Fibroblast of lung (primary cell): ENCODE measurements around the gene CFAP77. TPM values are rescaled to one million over a fixed set of nuclear protein-coding genes. Genes with fewer than 3 reads are reported as not detected.

Experiments
- DNase-seq, 2 donors: peaks; one replicate each; pipeline versions ENCODE4 v3.0.0 to v3.0.0-alpha.2; 2010; ENCODE audit warnings: low read depth in 2 of 2
- H2AFZ ChIP-seq: 2 replicates; pipeline ENCODE4 v1.5.1; 2012; ENCODE audit warnings: low read length, control low read depth, inconsistent platforms
- H3K27ac ChIP-seq: 2 replicates; pipeline ENCODE4 v1.5.1; 2011; ENCODE audit warnings: low read length, control low read depth; ENCODE audit not compliant: insufficient read depth
- H3K27me3 ChIP-seq: 2 replicates; pipeline ENCODE4 v1.5.1; 2011; ENCODE audit warnings: mild to moderate bottlenecking, low read length; ENCODE audit not compliant: control insufficient read depth, insufficient read depth
- H3K36me3 ChIP-seq: 2 replicates; pipeline ENCODE4 v1.5.1; 2011; ENCODE audit warnings: low read length; ENCODE audit not compliant: control insufficient read depth, insufficient read depth
- H3K4me1 ChIP-seq: 2 replicates; pipeline ENCODE4 v1.5.1; 2011; ENCODE audit warnings: low read length; ENCODE audit not compliant: control insufficient read depth, insufficient read depth; ENCODE audit errors: extremely low read depth
- H3K4me2 ChIP-seq: 2 replicates; pipeline ENCODE4 v1.5.1; 2011; ENCODE audit warnings: low read length, control low read depth; ENCODE audit not compliant: insufficient read depth; ENCODE audit errors: extremely low read depth
- H3K4me3 ChIP-seq, 4 experiments: fragments of 200-600 bp in 1 of 4; sonication (generic) in 1 of 4; replicated peaks in 1 of 4; 2 replicates each; pipeline ENCODE4 v1.5.1; 2011 to 2016; ENCODE audit warnings: low read length in 4 of 4, low read depth in 3 of 4, mild to moderate bottlenecking in 3 of 4, control low read depth in 2 of 4, inconsistent platforms in 1 of 4, mixed read lengths in 1 of 4; ENCODE audit not compliant: insufficient read depth in 1 of 4; ENCODE audit errors: control extremely low read depth in 1 of 4
- H3K79me2 ChIP-seq: 2 replicates; pipeline ENCODE4 v1.5.1; 2012; ENCODE audit warnings: mild to moderate bottlenecking, low read length, inconsistent platforms; ENCODE audit not compliant: control insufficient read depth, insufficient read depth
- H3K9ac ChIP-seq: 2 replicates; pipeline ENCODE4 v1.5.1; 2011; ENCODE audit warnings: mild to moderate bottlenecking, low read length, control low read depth; ENCODE audit not compliant: insufficient read depth
- H3K9me3 ChIP-seq: 2 replicates; pipeline ENCODE4 v1.5.1; 2012; ENCODE audit warnings: low read depth, low read length; ENCODE audit not compliant: control insufficient read depth, insufficient read depth
- H4K20me1 ChIP-seq: 2 replicates; pipeline ENCODE4 v1.5.1; 2011; ENCODE audit warnings: low read length; ENCODE audit not compliant: control insufficient read depth, insufficient read depth; ENCODE audit errors: extremely low read depth
- EZH2 ChIP-seq: IDR thresholded peaks from 2 replicates; pipeline ENCODE4 v1.5.1; 2012; ENCODE audit warnings: low read length, control low read depth, mild to moderate bottlenecking; ENCODE audit errors: missing control alignments
- polyA plus RNA-seq, 2 donors: library from polyadenylated mRNA; depleted of rRNA in 1 of 2; stranded (reverse) in 1 of 2; unstranded in 1 of 2; fragments of >200 nt; gene quantifications; 2 replicates each; pipeline ENCODE4 v1.2.1, GENCODE V29; 2011 to 2012; ENCODE audit warnings: missing spikeins in 1 of 2
- total RNA-seq: library from RNA; depleted of rRNA; stranded (reverse); fragments of >200 nt; gene quantifications from 2 replicates; pipeline ENCODE4 v1.2.1, GENCODE V29; 2014
- TF ChIP-seq, protein P1 (sequence below), 2 donors: IDR thresholded peaks in 1 of 2; conservative IDR thresholded peaks in 1 of 2; 1 replicate in 1 of 2; 2 replicates in 1 of 2; pipeline ENCODE4 v1.5.1; 2011 to 2012; ENCODE audit warnings: low read length in 2 of 2, control low read depth in 1 of 2, inconsistent platforms in 1 of 2, low read depth in 1 of 2, mild to moderate bottlenecking in 1 of 2

Gene CFAP77
- total and polyA plus RNA-seq, 2 donors (not counting 1 experiment from before 2014, with no cell fraction given) = not detected

DNA sequence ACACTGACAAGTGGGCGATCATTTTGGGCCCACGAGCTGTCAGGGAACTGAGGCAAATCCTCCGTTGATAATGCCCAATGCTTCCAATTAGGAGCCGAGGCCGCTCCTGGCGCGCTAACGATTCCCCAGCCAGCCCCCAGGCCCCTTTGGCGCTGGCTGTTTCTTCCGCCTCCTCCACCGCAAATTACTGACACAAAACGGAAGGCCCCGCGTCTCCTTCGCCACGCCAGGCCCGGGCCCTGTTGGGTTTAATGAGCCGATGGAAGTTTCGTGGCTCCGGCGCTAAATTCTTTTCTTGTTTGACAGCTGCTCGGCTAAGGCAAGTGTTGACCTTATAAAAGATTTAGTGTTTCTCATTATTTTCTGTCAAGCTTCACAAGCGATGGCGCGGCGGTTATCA lies 146.7 kb downstream of the CFAP77 start:
- H3K79me2 ChIP-seq = no peaks in the 10 kb centered on the region
- DNase-seq = no peak
- H2AFZ ChIP-seq = no peak overlapping the region
- no peaks in the 10 kb centered on the region for H3K9me3 ChIP-seq
- H3K4me2 ChIP-seq = no peak overlapping the region
- H3K36me3 ChIP-seq = no peaks in the 10 kb centered on the region
- H3K9ac ChIP-seq = no peak overlapping the region
- H4K20me1 ChIP-seq = no peaks in the 10 kb centered on the region
- no peak for TF ChIP-seq EZH2
- TF ChIP-seq, protein P1, sequence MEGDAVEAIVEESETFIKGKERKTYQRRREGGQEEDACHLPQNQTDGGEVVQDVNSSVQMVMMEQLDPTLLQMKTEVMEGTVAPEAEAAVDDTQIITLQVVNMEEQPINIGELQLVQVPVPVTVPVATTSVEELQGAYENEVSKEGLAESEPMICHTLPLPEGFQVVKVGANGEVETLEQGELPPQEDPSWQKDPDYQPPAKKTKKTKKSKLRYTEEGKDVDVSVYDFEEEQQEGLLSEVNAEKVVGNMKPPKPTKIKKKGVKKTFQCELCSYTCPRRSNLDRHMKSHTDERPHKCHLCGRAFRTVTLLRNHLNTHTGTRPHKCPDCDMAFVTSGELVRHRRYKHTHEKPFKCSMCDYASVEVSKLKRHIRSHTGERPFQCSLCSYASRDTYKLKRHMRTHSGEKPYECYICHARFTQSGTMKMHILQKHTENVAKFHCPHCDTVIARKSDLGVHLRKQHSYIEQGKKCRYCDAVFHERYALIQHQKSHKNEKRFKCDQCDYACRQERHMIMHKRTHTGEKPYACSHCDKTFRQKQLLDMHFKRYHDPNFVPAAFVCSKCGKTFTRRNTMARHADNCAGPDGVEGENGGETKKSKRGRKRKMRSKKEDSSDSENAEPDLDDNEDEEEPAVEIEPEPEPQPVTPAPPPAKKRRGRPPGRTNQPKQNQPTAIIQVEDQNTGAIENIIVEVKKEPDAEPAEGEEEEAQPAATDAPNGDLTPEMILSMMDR (conservative IDR thresholded peaks at IDR 0.05 in 1 of 2, IDR thresholded peaks at IDR 0.05 in 1 of 2; ENCODE audit: low read depth in 1 of 2, low read length in 2 of 2) = no peak
- H3K27me3 ChIP-seq = peaks cover 7% of the 10 kb centered on the region
- H3K4me3 ChIP-seq = no peak overlapping the region
- no peak overlapping the region for H3K27ac ChIP-seq
- no peaks in the 10 kb centered on the region for H3K4me1 ChIP-seq

DNA sequence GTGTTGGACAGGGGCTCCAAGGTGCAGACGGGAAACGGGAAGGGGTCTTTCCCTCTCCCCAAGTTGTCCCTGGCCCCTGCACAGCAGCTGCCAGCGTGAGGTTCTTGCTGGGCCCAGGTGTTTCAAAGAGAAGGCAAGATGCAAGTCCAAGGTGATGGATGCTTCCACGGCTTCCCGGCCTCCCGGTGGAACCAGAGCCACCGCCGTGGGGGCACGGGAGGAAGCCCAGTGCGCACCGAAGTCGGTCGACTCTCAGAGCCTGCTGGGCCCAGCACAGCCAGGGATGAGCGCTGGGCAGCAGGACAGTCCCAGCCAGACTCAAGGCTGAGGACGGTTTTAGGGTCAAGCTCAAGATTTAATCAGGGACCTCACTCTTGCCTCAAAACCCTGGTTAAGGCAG lies 147.1 kb downstream of the CFAP77 start:
- Histone ChIP-seq H3K4me2 (no peak overlapping the region), H3K27me3 (peaks cover 10% of the 10 kb centered on the region), H3K36me3 (no peaks in the 10 kb centered on the region), H3K27ac (no peak overlapping the region), H4K20me1 (no peaks in the 10 kb centered on the region), H3K9me3 (no peaks in the 10 kb centered on the region), H3K4me3 (no peak overlapping the region), H3K4me1 (no peaks in the 10 kb centered on the region), H3K79me2 (no peaks in the 10 kb centered on the region), H3K9ac (no peak overlapping the region), H2AFZ (no peak overlapping the region)
- no peak for DNase-seq
- TF ChIP-seq, protein P1 (conservative IDR thresholded peaks at IDR 0.05 in 1 of 2, IDR thresholded peaks at IDR 0.05 in 1 of 2; ENCODE audit: low read depth in 1 of 2, low read length in 2 of 2) = no peak
- TF ChIP-seq EZH2 = no peak

DNA sequence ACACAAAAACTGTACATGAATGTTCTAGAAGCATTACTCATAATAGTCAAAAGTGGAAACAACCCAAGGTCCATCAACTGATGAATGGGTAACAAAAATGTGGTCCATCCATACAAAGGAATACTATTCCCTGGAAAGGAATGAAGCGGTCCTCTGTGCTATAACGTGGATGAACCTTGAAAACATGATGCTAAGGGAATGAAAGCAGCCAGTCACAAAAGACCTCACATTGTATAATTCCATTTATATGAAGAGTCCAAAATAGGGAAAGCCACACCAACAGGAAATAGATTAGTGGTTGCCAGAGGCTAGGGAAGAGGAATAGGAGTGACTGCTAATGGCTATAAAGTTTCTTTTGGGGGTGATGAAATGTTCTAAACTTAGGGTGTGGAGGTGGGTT lies 149.7 kb downstream of the CFAP77 start:
- no peaks in the 10 kb centered on the region for H4K20me1 ChIP-seq
- no peak overlapping the region for H3K4me3 ChIP-seq
- no peak for DNase-seq
- H3K27me3 ChIP-seq = peaks cover 10% of the 10 kb centered on the region
- no peak for TF ChIP-seq EZH2
- TF ChIP-seq, protein P1 (conservative IDR thresholded peaks at IDR 0.05 in 1 of 2, IDR thresholded peaks at IDR 0.05 in 1 of 2; ENCODE audit: low read depth in 1 of 2, low read length in 2 of 2) = no peak
- no peak overlapping the region for H3K4me2 ChIP-seq
- H3K9ac ChIP-seq = no peak overlapping the region
- H2AFZ ChIP-seq = no peak overlapping the region
- no peaks in the 10 kb centered on the region for H3K9me3 ChIP-seq
- no peak overlapping the region for H3K27ac ChIP-seq
- H3K79me2 ChIP-seq = no peaks in the 10 kb centered on the region
- H3K36me3 ChIP-seq = no peaks in the 10 kb centered on the region
- H3K4me1 ChIP-seq = no peaks in the 10 kb centered on the region
